Panc1 (cell line): Measurements from ENCODE around the gene AMFR. TPM values are rescaled to one million over a fixed set of nuclear protein-coding genes. Genes with fewer than 3 reads are reported as not detected.

Source experiments
- ATAC-seq: fragments of 200-7000 bp; cut with Tn5 transposase; 2 replicates; pipeline ENCODE4 v1.9.1; 2020; ENCODE audit warnings: mild to moderate bottlenecking, moderate library complexity
- BruUV-seq: library from RNA; stranded (reverse); fragments of 400-500 nt; replicated peaks from 2 replicates; lab custom pipeline; 2021; lab: Mats Ljungman, UMichigan
- CTCF ChIA-PET: fragments of 300-600 bp; sonication (Branson Sonifier 250); formaldehyde crosslinking; loops from one replicate; lab custom pipeline; 2022; ENCODE audit warnings: antibody characterized with exemption; lab: Charles Lee
- POLR2A ChIA-PET: fragments of 300-600 bp; sonication (Branson Sonifier 250); formaldehyde crosslinking; loops from one replicate; lab custom pipeline; 2022; ENCODE audit warnings: antibody characterized with exemption; lab: Charles Lee
- DNase-seq: peaks from one replicate; pipeline ENCODE4 v3.0.0-alpha.2; 2010; ENCODE audit warnings: low read depth, low spot score
- H3K27ac ChIP-seq: 2 replicates; pipeline ENCODE4 v1.5.1; 2011; ENCODE audit warnings: mild to moderate bottlenecking, low read length, inconsistent platforms
- H3K27me3 ChIP-seq: fragments of 200-500 bp; sonication (Bioruptor generic); 2 replicates; pipeline ENCODE4 v1.6.0; 2014; ENCODE audit warnings: low read length, inconsistent platforms; ENCODE audit not compliant: control insufficient read depth, insufficient read depth
- H3K36me3 ChIP-seq: fragments of 200-500 bp; sonication (Bioruptor generic); 2 replicates; pipeline ENCODE4 v1.5.1; 2014; ENCODE audit warnings: inconsistent platforms, mild to moderate bottlenecking, low read length, moderate library complexity; ENCODE audit not compliant: control insufficient read depth, insufficient read depth
- H3K4me1 ChIP-seq: 2 replicates; pipeline ENCODE4 v1.5.1; 2011; ENCODE audit warnings: inconsistent platforms, mild to moderate bottlenecking, low read length, moderate library complexity; ENCODE audit not compliant: control insufficient read depth, insufficient read depth
- H3K4me3 ChIP-seq, 2 experiments: 2 replicates each; pipeline ENCODE4 v1.5.1; 2011 to 2012; ENCODE audit warnings: low read depth in 2 of 2, low read length in 2 of 2, mild to moderate bottlenecking in 2 of 2, inconsistent platforms in 1 of 2, moderate library complexity in 1 of 2
- H3K9me3 ChIP-seq: fragments of 200-500 bp; sonication (Bioruptor generic); 2 replicates; pipeline ENCODE4 v1.5.1; 2014; ENCODE audit warnings: low read depth, mild to moderate bottlenecking, inconsistent platforms, low read length, moderate library complexity; ENCODE audit not compliant: control insufficient read depth, insufficient read depth
- CTCF ChIP-seq: fragments of 450-650 bp; IDR thresholded peaks from 2 replicates; pipeline ENCODE4 v1.5.1; 2017; ENCODE audit warnings: mild to moderate bottlenecking
- POLR2AphosphoS5 ChIP-seq: IDR thresholded peaks from 2 replicates; pipeline ENCODE4 v1.6.1; 2012; ENCODE audit warnings: mild to moderate bottlenecking, low read depth, low read length, moderate library complexity
- SIN3A ChIP-seq: IDR thresholded peaks from 2 replicates; pipeline ENCODE4 v1.6.1; 2012; ENCODE audit warnings: low read depth, mild to moderate bottlenecking, low read length, moderate library complexity, borderline replicate concordance; ENCODE audit not compliant: insufficient read depth
- TCF7L2 ChIP-seq: IDR thresholded peaks from 2 replicates; pipeline ENCODE4 v1.6.1; 2011; ENCODE audit warnings: mild to moderate bottlenecking, low read depth, low read length, inconsistent platforms
- in situ Hi-C: cut with HindIII; loops from 2 replicates; pipeline ENCODE4 v1.10.0; 2016; ENCODE audit warnings: low sequenced_read_pairs, low pct_unique_long_range_greater_than_20kb
- intact Hi-C: fragments of 100-400 bp; cut with micrococcal nuclease; formaldehyde crosslinking; loops from one replicate; pipeline ENCODE4 v1.10.0; 2022; ENCODE audit not compliant: unreplicated experiment
- total RNA-seq: library from RNA; stranded (reverse); gene quantifications from one replicate; pipeline ENCODE4 v1.2.1, GENCODE V29; 2021; ENCODE audit not compliant: unreplicated experiment
- TF ChIP-seq, protein P1 (sequence below), 2 experiments: IDR thresholded peaks; 2 replicates each; pipeline ENCODE4 v1.6.1; 2011 to 2012; ENCODE audit warnings: low read depth in 2 of 2, control low read depth in 1 of 2, low read length in 1 of 2, mild to moderate bottlenecking in 1 of 2, moderate library complexity in 1 of 2; ENCODE audit not compliant: insufficient read depth in 1 of 2

The AMFR gene
- total RNA-seq, 1 experiment from 2014 or later: 89.6 TPM

DNA sequence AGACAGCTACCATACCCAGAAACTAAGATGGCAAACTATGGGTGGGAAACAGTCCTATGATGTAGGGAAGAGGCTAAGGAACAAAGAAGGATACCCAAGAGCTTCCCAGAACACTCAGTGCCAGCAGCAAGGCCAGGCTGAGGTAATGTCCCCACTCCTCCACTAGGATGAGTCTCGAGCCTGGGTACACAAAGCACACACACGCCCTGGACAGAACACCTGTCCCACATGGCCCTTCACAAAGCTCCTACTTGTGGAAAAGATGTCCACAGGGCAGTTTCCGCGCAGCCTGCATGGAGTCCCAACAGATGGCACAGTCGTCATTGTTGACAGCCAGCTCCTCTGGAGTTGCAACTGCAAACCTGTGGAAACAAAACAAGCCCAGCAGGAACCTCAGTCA is 23.9 kb downstream of the AMFR start:
- H3K4me3 ChIP-seq: no peak overlapping the region
- H3K36me3 ChIP-seq: peaks cover 18% of the 10 kb centered on the region
- POLR2A ChIA-PET: no interaction called here
- H3K4me1 ChIP-seq: no peaks in the 10 kb centered on the region
- in situ Hi-C loops: no loop called here
- no peak for DNase-seq
- peak; percentile 85 for ATAC-seq
- BruUV-seq: no TSS peak
- intact Hi-C loops: no loop called here
- no peaks in the 10 kb centered on the region for H3K9me3 ChIP-seq
- H3K27me3 ChIP-seq: no peaks in the 10 kb centered on the region
- TF ChIP-seq, protein P1, sequence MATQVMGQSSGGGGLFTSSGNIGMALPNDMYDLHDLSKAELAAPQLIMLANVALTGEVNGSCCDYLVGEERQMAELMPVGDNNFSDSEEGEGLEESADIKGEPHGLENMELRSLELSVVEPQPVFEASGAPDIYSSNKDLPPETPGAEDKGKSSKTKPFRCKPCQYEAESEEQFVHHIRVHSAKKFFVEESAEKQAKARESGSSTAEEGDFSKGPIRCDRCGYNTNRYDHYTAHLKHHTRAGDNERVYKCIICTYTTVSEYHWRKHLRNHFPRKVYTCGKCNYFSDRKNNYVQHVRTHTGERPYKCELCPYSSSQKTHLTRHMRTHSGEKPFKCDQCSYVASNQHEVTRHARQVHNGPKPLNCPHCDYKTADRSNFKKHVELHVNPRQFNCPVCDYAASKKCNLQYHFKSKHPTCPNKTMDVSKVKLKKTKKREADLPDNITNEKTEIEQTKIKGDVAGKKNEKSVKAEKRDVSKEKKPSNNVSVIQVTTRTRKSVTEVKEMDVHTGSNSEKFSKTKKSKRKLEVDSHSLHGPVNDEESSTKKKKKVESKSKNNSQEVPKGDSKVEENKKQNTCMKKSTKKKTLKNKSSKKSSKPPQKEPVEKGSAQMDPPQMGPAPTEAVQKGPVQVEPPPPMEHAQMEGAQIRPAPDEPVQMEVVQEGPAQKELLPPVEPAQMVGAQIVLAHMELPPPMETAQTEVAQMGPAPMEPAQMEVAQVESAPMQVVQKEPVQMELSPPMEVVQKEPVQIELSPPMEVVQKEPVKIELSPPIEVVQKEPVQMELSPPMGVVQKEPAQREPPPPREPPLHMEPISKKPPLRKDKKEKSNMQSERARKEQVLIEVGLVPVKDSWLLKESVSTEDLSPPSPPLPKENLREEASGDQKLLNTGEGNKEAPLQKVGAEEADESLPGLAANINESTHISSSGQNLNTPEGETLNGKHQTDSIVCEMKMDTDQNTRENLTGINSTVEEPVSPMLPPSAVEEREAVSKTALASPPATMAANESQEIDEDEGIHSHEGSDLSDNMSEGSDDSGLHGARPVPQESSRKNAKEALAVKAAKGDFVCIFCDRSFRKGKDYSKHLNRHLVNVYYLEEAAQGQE (IDR thresholded peaks at IDR 0.05; ENCODE audit: insufficient read depth in 1 of 2, low read depth in 2 of 2, low read length in 1 of 2): no peak
- no peak for TF ChIP-seq SIN3A
- no peak for TF ChIP-seq POLR2AphosphoS5
- TF ChIP-seq CTCF: peak; percentile 38
- TF ChIP-seq TCF7L2: no peak
- CTCF ChIA-PET: no interaction called here
- no peak overlapping the region for H3K27ac ChIP-seq

- Histone ChIP-seq H3K4me3 (no peak overlapping the region), H3K9me3 (no peaks in the 10 kb centered on the region), H3K27me3 (no peaks in the 10 kb centered on the region), H3K4me1 (no peaks in the 10 kb centered on the region), H3K36me3 (peaks cover 18% of the 10 kb centered on the region), H3K27ac (no peak overlapping the region)
- CTCF ChIA-PET: no interaction called here
- POLR2A ChIA-PET: no interaction called here
- intact Hi-C loops (no loop called here), in situ Hi-C loops (no loop called here)
- TF ChIP-seq POLR2AphosphoS5 (no peak), TCF7L2 (no peak), CTCF (no peak), SIN3A (no peak)
- TF ChIP-seq, protein P1 (IDR thresholded peaks at IDR 0.05; ENCODE audit: insufficient read depth in 1 of 2, low read depth in 2 of 2, low read length in 1 of 2): no peak
- BruUV-seq: TSS peak; percentile 56
- DNase-seq (no peak), ATAC-seq (no peak)
Observed at GRCh38 chr16:56400458-56400857, 24.9 kb downstream of the AMFR start.
